Fibroblast of skin of left quadriceps (primary cell): ENCODE results near the gene SRGAP3.
A peak's percentile ranks its signal among the peaks of the same experiment; 100 is the strongest.

Experiments used
- DNase-seq, 2 experiments: peaks; one replicate each; pipeline ENCODE4 v3.0.0-alpha.2; 2013; ENCODE audit warnings: low read depth in 2 of 2

SRGAP3 gene

DNA sequence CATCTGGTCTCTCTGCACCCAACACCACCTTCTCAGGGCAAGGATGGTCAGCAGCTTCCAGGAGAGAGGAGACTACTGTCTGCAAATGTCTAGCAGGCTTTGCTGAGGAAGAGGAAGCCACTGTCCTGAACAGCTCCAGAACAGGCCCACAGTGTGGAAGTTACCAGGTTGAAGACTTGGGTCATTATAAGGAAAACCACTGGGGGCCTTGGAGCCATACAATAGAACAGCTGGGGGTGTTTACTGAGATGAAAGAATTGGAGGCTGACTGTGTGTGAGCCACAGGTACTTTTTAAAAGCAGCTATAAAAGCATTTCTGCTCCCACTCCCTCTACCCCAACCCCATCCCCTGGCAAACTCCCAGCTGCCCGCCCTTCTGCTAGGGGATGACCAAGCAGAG is 24.2 kb downstream of the SRGAP3 start:
- DNase-seq, result no peak

DNA sequence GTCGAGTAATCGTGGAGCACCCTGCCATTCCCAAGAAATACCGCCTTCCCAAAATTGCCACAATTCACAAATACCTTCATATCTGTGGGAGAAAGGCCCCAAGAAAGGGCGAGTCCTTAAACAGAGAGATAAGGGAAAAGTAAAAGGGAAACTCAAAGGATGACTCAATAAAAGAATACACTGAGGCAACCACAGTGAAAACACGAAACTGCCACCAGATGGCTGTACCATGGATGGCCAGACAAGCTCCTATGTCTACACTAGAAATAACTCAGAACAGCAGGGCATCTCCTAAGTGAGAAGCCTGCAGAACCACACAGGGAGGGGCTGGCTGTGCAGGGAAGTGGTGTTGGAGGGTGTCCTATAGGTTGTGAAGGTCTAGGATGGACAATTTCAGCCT is 25.0 kb downstream of the SRGAP3 start:
- DNase-seq, result no peak

DNA sequence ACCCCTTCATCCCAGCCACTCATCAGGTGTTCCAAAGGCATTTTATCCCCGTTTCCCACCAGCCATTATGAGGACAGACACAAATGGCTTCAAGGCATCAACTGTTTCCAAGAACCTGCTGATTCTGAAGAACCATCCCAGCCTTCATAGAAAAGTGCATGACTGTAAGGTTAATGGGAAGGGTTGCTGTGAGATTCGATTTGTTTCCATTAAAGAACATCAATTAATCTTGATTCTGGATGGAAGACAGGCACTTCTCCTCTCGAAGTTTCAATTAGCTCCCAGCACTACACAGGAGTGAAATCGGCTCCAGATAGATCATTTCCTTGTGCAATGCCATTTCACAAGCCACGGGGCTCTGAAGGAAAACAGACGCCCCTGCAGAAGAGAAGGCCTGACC is 25.8 kb downstream of the SRGAP3 start:
- no peak for DNase-seq

DNA sequence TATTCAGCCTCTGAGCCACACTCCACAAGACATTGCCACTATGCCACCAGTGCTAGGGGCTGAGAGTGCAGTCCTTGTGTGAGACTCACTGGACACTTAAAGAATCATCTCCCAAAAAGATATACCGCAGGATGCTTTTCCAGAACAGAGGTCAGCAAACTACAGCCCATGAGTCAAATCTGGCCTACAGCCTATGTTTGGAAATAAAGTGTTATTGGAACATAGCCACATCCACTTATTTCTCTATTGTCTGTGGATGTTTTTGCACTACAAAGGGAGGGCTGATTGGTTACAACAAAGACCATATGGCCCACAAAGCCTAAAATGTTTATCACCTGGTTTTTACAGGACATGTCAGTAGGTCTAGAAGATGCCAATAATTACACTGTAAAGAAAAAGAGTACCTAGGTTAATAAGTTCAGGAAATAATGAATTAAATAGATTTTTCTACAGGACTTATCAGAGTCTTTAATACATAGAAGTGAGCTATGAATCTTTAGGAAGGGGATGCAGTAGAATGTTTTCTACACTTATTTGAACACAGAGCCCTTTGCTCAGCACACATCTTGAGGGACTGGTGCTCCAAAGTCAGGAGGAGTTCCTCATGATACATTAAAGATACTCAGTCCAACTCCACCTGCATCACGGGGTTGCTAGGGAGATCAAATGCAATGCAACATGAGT is 26.3 kb downstream of the SRGAP3 start:
- DNase-seq, result no peak

DNA sequence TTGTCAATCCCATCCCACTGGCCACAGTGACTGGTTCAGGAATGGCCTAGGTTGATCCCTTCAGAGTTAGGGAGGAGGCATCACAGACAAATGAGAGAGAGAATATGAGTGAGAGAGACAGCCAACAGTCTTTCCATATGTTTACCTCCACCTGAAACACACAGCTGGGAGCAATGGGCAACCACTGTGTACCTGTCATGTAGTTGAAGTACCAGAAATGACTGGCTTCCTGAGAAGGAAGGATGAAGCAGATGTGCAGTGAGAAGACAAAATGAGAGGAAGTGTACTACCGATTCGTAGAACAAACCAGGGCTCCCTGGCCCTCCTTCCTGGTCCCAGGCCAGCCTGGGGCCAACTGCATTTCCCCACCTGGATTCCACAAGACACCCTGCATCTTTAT is 27.4 kb downstream of the SRGAP3 start:
- DNase-seq, result no peak

DNA sequence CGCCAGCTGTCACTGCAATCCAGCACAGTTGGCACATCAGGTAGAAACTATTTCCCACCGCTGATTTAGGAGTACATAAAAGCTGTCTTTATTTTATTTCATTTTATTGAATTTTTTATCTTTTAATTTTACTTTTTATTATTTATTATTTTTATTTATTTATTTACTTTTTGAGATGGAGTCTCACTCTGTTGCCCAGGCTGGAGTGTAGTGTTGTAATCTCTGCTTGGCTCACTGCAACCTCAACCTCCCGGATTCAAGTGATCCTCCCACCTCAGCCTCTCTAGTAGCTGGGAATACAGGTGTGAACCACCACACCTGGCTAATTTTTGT is 31.0 kb downstream of the SRGAP3 start:
- DNase-seq, result no peak

DNA sequence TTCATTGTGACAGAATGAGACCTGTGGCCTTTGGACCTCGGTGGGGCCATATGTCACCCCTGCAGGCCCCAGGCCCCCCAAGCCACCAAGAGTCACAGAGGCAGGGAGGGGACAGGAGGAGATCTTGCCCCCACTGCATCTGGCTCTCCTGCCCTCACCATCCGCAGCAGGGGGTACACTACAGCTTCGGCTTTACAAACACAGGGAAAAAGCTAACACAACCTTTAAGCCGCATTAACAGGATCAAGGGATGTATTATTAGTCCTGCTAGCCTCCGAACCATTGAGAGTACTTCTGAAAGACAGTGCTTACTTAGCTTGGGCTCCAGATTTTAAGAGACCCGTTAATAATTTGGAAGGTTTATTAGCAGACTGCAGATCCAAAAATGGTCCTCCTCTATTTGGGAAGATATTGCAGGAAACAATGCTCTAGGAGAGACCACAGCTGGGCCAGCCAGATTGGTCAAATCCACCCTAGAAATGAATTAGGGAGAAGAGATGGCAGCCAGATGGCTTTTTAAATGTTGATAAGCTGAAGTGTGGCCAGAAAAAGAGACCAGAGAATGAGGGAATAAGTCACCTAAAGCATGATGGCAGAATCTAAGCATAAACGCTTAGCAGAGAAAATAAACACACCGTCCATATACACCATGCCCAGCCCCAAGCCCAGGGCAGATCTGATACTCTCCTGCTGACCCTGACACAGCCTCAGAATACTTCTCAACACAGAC is 31.5 kb downstream of the SRGAP3 start:
- DNase-seq, result no peak

DNA sequence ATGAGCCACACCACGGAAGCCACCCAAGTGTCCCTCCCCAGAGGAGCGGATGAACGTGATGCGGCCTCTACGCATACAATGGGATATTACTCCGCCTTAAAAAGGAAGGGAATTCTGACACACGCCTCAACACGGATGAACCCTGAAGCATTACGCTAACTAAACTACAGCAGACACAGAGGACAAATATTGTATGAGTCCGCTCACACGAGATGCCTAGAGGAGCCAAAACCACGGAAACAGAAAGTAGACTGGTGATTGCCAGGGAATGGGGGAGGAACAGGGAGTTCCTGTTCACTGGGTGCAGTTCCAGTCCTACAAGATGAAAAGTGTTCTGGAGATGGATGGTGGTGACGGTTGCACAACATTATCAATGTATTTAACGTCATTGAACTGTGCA is 32.7 kb downstream of the SRGAP3 start:
- peak in 1 of 2 experiments; percentile 18 for DNase-seq

DNA sequence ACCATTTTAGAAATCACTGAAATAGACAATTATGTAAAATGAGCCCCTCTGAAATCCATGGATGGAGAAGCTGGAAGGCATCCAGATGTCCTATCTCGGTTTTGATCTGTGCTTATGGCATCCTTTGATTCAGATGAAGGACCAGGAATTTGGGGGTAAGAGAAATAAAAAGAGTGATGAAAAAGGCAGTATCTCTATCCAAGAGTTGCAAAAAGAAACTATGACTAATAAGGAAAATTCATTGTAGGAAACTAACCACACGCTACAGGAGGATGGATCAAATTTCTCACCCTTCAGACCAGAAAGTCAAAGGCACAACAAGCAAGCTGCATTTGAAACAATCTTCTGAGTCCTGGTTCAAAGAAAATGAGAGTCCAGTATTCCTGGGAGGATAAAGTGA is 34.8 kb downstream of the SRGAP3 start:
- DNase-seq, result peak; percentile 57 to 60

DNA sequence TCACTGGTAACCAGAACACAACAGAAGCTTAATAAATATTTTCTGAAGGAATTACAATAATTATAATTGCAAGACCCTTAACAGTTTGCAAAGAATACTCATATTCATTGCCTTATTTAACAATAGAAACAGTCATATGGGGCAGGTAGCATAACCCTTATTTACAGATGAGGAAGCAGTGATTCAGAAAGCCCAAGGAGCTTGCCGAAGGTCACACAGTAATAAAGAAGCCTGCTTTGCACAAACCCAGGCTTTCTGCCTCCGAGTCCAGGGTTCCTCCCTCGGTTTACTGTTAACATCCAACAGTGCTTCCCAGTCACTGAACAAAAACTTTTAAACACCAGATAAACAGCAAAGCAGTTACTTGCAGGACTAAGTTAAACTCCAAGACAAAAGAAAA is 35.3 kb downstream of the SRGAP3 start:
- no peak for DNase-seq

DNA sequence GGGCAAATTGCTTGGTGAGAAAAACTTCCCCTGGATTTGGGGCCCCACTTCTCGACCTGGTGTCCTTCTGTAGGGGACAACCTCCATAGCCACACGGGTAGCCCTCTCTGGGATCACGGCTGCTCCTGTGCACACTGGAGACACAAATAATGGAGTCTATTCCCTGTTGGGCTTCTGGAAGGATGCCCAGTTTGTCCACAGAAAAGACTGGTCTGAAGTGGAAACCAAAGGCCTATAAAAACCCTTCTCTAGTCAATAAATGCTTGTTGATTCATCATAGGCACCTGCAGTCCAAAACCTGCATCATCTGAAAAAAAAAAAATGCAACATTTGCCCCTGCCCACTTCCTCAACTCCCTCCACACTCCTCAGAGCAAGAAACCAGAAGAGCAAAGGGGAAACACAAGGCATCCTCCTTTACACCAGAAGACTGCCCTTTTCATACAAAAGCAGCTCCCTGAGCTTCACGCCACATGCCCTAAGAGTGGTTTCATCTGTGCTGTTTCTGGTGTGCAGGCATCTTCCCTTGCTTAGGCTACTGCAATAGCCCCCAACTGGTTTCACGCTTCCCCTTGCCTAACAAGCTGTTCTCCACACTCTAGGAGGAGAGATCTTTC is 36.3 kb downstream of the SRGAP3 start:
- no peak for DNase-seq

DNA sequence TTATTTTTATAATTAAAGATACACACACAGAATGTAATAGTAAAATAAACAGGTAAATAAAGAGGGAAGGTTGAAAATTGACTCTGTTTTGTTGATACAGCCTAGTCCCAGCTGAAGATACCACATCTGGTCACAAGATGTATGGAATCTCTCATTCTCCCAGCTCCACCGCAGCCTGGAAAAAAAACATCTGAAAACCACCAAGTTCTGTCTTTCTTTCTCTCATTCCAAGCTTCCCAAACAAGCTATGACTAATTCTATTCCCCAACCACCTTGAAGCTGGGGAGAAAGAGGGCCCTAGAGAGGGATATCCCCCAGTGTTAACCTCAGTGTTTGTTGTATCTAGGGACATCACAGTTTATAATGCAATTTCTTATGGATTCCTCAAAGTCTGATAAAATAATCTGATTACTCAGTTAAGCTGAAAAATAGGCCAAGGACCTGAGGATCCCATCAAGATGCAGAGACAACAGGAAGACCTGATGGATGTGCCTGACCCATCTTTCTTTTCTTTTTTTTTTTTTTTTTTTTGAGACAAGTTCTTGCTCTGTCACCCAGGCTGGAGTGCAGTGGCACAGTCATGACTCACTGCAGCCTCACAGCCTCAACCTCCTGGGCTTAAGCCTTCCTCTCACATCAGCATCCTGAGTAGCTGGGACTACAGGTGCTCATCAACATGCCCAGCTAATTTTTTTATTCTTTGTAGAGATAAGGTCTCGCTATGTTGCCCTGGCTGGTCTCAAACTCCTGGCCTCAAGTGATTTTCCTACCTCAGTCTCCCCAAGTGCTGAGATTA is 38.1 kb downstream of the SRGAP3 start:
- peak; percentile 90 to 92 for DNase-seq

DNA sequence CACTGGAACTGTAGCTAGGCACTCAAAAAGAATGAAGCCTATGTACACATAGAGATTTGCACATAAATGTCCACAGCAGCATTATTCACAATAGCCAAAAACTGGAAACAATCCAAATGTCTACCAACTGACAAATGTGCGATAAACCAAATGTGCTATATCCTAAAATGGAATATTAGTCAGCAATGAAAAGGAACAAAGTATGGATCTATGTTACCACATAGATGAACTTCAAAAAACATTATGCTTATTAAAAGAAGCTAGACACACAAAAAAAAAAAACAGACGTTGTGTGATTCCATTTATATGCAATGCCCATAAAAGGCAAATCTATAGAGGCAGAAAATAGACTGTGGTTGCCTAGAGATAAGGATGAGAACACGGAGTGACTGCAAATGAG is 39.7 kb downstream of the SRGAP3 start:
- DNase-seq, result no peak

DNA sequence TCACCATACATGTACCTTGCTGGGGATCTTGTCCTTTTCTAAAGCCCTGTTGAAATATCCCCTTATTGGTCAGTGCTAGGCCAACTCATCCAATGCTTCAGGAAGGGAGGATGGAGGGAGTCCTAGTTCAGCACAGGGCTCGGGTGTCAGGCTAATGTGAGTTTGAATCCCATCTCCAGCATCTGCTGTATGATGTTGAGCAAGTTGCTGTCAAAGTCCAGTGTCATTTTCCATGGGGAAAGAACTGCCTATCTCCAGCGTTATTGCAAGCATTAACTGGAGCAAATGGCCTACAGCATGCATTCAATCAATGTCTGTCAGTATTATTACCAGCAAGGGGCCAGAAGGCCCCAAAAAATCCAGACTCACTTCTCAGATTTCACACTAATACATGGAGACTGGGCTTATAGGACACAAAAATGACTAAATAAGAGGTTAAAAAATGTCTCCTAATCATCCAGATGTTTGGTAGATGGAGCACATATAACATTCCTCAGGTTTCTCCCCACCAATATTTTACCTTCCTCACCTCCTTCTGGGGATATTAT is 40.8 kb downstream of the SRGAP3 start:
- DNase-seq, result no peak

DNA sequence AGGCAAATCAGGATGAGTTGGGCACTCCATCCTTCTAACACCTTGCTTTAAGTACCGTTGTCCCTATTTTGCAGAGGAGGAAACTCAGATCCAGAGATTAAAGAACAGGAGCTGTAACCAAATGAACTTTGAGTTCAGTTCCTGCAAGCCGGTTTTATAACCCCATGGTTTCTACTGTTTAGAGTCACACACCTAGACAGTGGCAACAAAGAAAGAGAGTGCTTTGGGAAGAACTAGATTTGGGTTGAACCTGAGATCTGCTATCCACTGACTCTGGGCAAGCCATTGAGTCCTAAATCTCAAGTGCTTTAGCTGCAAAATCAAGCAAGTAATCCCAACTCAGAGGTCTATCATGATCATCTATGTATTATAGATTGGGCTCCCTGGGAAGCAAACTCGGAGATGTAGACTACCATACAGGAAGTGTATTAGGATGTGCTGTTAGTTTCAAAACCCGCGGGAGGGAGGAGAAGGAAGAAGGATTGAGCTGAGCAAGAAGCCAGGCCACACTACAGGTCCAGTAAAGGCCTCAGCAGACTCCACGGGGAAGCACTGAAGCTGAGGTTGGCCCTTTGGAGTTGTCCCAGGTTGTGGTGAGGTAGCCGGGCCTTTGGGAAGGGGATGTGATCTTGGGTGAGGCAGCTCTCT is 42.2 kb downstream of the SRGAP3 start:
- no peak for DNase-seq

DNA sequence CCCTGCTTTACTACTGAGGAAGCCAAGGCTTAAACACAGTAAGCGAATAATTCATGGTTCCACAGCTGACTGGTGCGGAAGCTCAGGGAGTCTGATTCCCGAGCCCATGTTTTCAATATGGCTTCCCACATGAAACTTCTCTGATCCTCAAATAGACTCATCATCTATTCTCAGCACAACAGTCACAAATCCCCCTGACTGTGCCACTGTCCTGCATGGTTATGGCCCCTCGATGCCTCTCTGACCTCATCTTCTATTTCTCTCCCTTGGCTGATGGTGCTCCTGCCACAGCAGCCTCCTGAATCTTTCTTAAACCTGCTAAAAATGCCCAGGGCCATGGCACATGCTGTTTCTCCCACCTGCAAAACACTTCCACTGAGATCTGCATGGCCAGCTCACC is 43.2 kb downstream of the SRGAP3 start:
- DNase-seq, result no peak

DNA sequence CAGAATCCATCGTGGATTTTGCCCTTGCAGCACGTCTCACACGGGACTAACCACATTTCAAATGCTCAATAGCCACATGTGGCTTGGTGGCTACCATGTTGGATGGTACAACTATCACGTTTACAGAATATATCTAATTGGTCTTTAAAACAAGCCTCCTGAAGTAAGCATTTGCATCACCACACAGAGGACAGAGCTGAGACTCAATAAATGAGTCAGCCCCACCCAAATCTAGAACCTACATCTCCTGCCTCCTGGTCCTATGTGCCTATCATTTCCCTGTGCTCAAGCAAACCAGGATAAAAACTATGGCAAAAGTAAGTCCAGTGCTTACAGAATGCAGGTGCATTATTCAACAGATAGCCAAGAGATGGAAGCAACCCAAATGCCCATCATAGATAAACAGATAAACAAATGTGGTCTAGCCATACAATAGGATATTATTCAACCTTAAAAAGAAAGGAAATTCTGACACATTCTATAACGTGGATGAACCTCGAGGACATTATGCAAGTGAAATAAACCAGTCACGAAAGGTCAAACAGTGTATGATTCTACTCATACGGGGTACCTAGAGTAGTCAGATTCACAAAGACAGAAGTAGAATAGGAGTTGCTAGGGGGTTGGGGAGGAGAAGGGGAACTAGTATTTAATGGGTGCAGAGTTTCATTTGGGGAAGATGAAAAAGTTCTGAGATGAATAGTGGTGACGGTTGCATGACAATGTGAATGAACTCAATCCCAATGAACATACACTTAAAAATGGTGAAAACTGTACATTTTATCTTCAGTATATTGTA is 43.9 kb downstream of the SRGAP3 start:
- DNase-seq, result no peak

DNA sequence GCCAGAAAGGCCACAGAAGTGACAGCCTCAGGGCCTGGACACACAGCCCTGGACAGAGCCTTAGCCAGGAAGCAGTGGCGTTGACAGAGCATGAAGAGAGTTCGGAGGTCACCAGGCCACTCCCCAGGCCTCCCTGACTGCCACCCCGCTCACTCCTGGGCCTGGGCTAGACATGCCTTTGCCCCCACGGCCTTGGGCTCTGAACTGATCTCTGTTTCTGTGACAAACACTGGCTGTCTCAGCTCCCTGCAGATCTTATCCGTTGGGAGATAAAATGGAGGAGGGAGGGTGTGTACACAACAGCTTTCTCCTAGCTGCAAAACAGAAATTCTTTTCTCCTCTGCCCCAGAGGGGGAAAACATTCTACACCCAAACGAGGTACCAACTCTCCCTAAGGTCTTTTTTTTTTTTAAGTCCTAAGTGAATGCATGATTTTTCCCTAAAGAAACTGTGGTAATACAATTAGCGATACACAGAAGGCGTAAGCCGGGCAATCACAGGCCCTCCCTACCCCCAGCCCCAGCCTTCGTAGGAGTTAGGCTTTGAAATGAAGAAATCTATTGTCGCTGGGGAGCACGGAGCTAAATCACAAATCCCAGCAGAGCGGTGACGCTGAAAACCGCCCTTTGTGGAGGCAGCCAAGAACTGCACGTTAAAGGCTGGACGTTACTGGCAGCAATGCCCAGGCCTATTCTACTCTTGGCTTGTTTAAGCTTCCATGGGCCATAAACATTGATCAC is 45.0 kb downstream of the SRGAP3 start:
- DNase-seq, result no peak

DNA sequence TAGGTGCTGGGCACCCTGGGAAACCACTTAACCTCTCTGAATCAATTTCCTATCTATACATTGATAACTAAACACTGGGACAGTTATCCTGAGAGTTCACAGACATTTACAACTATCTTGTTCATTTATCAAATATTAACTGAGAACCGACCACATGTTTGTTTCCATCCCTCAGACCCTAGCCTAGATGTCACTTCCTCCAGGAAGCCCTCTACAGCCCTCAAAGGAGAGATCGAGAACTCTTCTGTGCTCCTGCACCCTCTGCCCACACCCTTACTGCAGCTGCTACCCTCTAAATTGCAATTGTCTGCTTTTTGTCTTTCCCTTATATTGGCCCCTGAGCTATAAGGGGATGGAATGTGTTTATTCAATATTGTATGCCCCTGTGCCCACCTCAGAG is 46.1 kb downstream of the SRGAP3 start:
- DNase-seq, result no peak

DNA sequence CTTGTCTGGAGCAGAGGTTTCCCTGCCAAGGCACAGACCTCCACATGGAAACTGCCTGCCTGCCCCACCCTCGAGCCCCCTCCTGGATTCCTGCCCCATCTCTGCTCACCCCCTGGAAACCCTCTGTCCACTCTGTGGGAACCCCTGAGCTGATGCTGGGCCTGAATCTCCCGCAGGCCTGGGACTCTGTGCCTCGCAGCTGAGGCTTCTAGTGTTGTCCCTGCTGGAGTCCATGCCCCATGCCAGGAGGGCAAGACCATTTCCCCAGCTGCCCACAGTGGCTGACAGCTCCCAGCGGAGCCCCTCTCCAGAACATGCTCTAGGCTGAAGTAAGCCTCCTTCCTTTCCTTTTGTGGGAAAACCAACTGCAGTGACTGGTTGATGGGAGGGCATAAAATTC is 46.9 kb downstream of the SRGAP3 start:
- no peak for DNase-seq
